Endothelial cell of umbilical vein (primary cell): ENCODE results near the gene QRFPR.

Experiments used
- CTCF ChIP-seq, 2 donors: IDR thresholded peaks; 1 replicate in 1 of 2; 2 replicates in 1 of 2; pipeline ENCODE4 v1.5.1; 2011; ENCODE audit warnings: low read length in 2 of 2, mild to moderate bottlenecking in 2 of 2, moderate library complexity in 2 of 2, control low read depth in 1 of 2, inconsistent platforms in 1 of 2, low read depth in 1 of 2; ENCODE audit not compliant: insufficient read depth in 1 of 2; ENCODE audit errors: extremely low read depth in 1 of 2
- MAX ChIP-seq: IDR thresholded peaks from 2 replicates; pipeline ENCODE4 v1.6.1; 2011; ENCODE audit not compliant: insufficient read depth, insufficient read length

- no peak for TF ChIP-seq MAX
- TF ChIP-seq CTCF (IDR thresholded peaks at IDR 0.05; ENCODE audit: extremely low read depth in 1 of 2, insufficient read depth in 1 of 2, low read depth in 1 of 2, low read length in 2 of 2) = no peak
Measured at GRCh38 chr4:121360495-121360894, 20.3 kb downstream of the QRFPR start.
